Liver (tissue), 9 donors: ENCODE data around the gene SUCNR1. TPM values are rescaled to one million over a fixed set of nuclear protein-coding genes. Genes with fewer than 3 reads are reported as not detected.
A peak's percentile ranks its signal among the peaks of the same experiment; 100 is the strongest.

Experiments used
- DNase-seq: peaks from one replicate; pipeline ENCODE4 v3.0.0-alpha.2; 2017; ENCODE audit warnings: low spot score
- H3K27ac ChIP-seq, 2 donors: one replicate each; pipeline ENCODE4 v1.7.0; 2013; ENCODE audit warnings: inconsistent platforms in 2 of 2, low read length in 2 of 2, control low read depth in 1 of 2, low read depth in 1 of 2, mild to moderate bottlenecking in 1 of 2
- H3K27me3 ChIP-seq, 4 donors: one replicate each; pipeline versions ENCODE4 v1.6.1 to v1.7.0; 2013; ENCODE audit warnings: low read length in 3 of 4, inconsistent platforms in 1 of 4, mild to moderate bottlenecking in 1 of 4, moderate library complexity in 1 of 4; ENCODE audit not compliant: control insufficient read depth in 4 of 4, insufficient read depth in 4 of 4
- H3K36me3 ChIP-seq, 4 donors: one replicate each; pipeline versions ENCODE4 v1.6.1 to v1.7.0; 2013; ENCODE audit warnings: low read length in 3 of 4, mild to moderate bottlenecking in 3 of 4, low read depth in 1 of 4, moderate library complexity in 1 of 4; ENCODE audit not compliant: control insufficient read depth in 4 of 4, insufficient read depth in 3 of 4
- H3K4me1 ChIP-seq, 4 donors: one replicate each; pipeline versions ENCODE4 v1.6.1 to v1.7.0; 2013; ENCODE audit warnings: low read length in 3 of 4, mild to moderate bottlenecking in 3 of 4, moderate library complexity in 1 of 4; ENCODE audit not compliant: control insufficient read depth in 4 of 4, insufficient read depth in 4 of 4
- H3K4me3 ChIP-seq, 3 donors: one replicate each; pipeline versions ENCODE4 v1.6.1 to v1.7.0; 2013; ENCODE audit warnings: low read length in 3 of 3, control low read depth in 1 of 3, low read depth in 1 of 3, mild to moderate bottlenecking in 1 of 3
- H3K9ac ChIP-seq, 2 donors: one replicate each; pipeline ENCODE4 v1.7.0; 2013; ENCODE audit warnings: low read length in 2 of 2, mild to moderate bottlenecking in 2 of 2, moderate library complexity in 2 of 2, control low read depth in 1 of 2, low read depth in 1 of 2
- H3K9me3 ChIP-seq, 4 donors: one replicate each; pipeline versions ENCODE4 v1.6.1 to v1.7.0; 2013; ENCODE audit warnings: low read length in 3 of 4; ENCODE audit not compliant: control insufficient read depth in 4 of 4
- CTCF ChIP-seq: fragments of 150-350 bp; IDR thresholded peaks from 2 replicates; pipeline ENCODE4 v1.5.1; 2017; ENCODE audit warnings: improper control_type of control experiment, low read depth, low read length; ENCODE audit not compliant: missing input control
- EGR1 ChIP-seq, 2 donors: IDR thresholded peaks; 2 replicates each; pipeline ENCODE4 v1.6.1; 2016 to 2018; ENCODE audit warnings: antibody characterized with exemption in 2 of 2, low read depth in 2 of 2
- FOXA1 ChIP-seq: IDR thresholded peaks from 2 replicates; pipeline ENCODE4 v1.6.1; 2016; ENCODE audit warnings: antibody characterized with exemption
- FOXA2 ChIP-seq: IDR thresholded peaks from 2 replicates; pipeline ENCODE4 v1.6.1; 2016; ENCODE audit warnings: antibody characterized with exemption
- GABPA ChIP-seq, 2 donors: IDR thresholded peaks in 1 of 2; conservative IDR thresholded peaks in 1 of 2; 2 replicates each; pipeline ENCODE4 v1.6.1; 2016; ENCODE audit warnings: antibody characterized with exemption in 2 of 2, mild to moderate bottlenecking in 1 of 2, moderate library complexity in 1 of 2
- HNF4A ChIP-seq, 2 donors: conservative IDR thresholded peaks; 2 replicates each; pipeline ENCODE4 v1.6.1; 2016; ENCODE audit warnings: antibody characterized with exemption in 2 of 2, mild to moderate bottlenecking in 2 of 2
- HNF4G ChIP-seq: IDR thresholded peaks from 2 replicates; pipeline ENCODE4 v1.6.1; 2016; ENCODE audit warnings: antibody characterized with exemption
- JUND ChIP-seq, 2 donors: IDR thresholded peaks; 2 replicates each; pipeline ENCODE4 v1.6.1; 2016; ENCODE audit warnings: antibody characterized with exemption in 2 of 2
- MAX ChIP-seq: IDR thresholded peaks from 2 replicates; pipeline ENCODE4 v1.6.1; 2016; ENCODE audit warnings: antibody characterized with exemption
- NR2F2 ChIP-seq: IDR thresholded peaks from 2 replicates; pipeline ENCODE4 v1.6.1; 2016; ENCODE audit warnings: antibody characterized with exemption
- RAD21 ChIP-seq, 2 donors: IDR thresholded peaks; 2 replicates each; pipeline ENCODE4 v1.6.1; 2016; ENCODE audit warnings: antibody characterized with exemption in 2 of 2, mild to moderate bottlenecking in 2 of 2
- RXRA ChIP-seq, 2 donors: IDR thresholded peaks; 2 replicates each; pipeline ENCODE4 v1.6.1; 2017 to 2018; ENCODE audit warnings: antibody characterized with exemption in 2 of 2, mild to moderate bottlenecking in 1 of 2
- SP1 ChIP-seq: IDR thresholded peaks from 2 replicates; pipeline ENCODE4 v1.6.1; 2018; ENCODE audit warnings: antibody characterized with exemption, mild to moderate bottlenecking
- TAF1 ChIP-seq: conservative IDR thresholded peaks from 2 replicates; pipeline ENCODE4 v1.6.1; 2016; ENCODE audit warnings: antibody characterized with exemption, mild to moderate bottlenecking
- YY1 ChIP-seq: IDR thresholded peaks from 2 replicates; pipeline ENCODE4 v1.6.1; 2016; ENCODE audit warnings: antibody characterized with exemption, mild to moderate bottlenecking
- WGBS: extraction: QIAGEN DNeasy Blood & Tissue Kit; methylation state at CpG from one replicate; pipeline ENCODE4 v1.1.7; 2013; 5-methylcytosine and 5-hydroxymethylcytosine counted together
- polyA plus RNA-seq, 2 donors: library from polyadenylated mRNA; stranded (reverse) in 1 of 2; unstranded in 1 of 2; fragments of 200-250 nt in 1 of 2; fragments of >200 nt in 1 of 2; fragmentation: Nextera tagmentation in 1 of 2; extraction: Ambion mirVana in 1 of 2; gene quantifications; one replicate each; pipeline versions ENCODE4 v1.2.1 to v1.2.3, GENCODE V29; 2013 to 2015
- total RNA-seq, 2 donors: library from RNA; depleted of rRNA; stranded (reverse); fragments of >200 nt; gene quantifications; one replicate each; pipeline ENCODE4 v1.2.3, GENCODE V29; 2014
- TF ChIP-seq, protein P1 (sequence below): IDR thresholded peaks from 2 replicates; pipeline ENCODE4 v1.6.1; 2016; ENCODE audit warnings: antibody characterized with exemption, mild to moderate bottlenecking
- TF ChIP-seq, protein P2 (sequence below): IDR thresholded peaks from 2 replicates; pipeline ENCODE4 v1.6.1; 2016; ENCODE audit warnings: antibody characterized with exemption
- TF ChIP-seq, protein P3 (sequence below): IDR thresholded peaks from 2 replicates; pipeline ENCODE4 v1.6.1; 2016; ENCODE audit warnings: antibody characterized with exemption
- donor health status: healthy.
- donor health status: healthy.
- donor health status: healthy.
- donor health status: healthy.
- donor health status: healthy.

Gene SUCNR1
- total and polyA plus RNA-seq, 4 donors: 1.3 to 7.1 (median 3.5) TPM

DNA sequence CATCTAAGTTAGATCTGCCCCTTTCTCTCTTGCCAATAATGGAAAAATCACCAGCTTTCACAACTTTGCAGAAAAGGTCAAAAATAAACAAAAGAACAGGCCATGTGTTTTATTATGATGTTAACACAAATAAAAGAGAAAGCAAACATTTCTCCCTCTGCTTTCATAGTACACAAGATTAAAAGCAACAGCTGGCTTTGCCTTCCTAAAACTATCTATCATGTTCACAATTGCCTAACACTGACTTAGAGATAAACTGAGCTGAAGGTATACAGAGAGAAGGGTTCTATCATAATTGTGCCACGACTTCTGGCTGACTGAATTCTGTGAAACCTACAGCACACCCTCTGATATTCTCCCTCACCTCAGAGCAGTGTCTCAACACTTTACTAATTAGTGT is 30.2 kb upstream of the SUCNR1 start:
- DNase-seq: no peak
- WGBS: 12% methylated on average over 1 of the region's 1 CpG
- no peak overlapping the region for H3K4me3 ChIP-seq
- H3K27ac ChIP-seq: peak overlapping the region in 1 of 2 donors; percentile 18
- H3K4me1 ChIP-seq: peaks cover 3 to 22% (median 11%) of the 10 kb centered on the region in 4 donors
- no peaks in the 10 kb centered on the region for H3K36me3 ChIP-seq
- no peaks in the 10 kb centered on the region for H3K27me3 ChIP-seq
- no peaks in the 10 kb centered on the region for H3K9me3 ChIP-seq
- no peak for TF ChIP-seq NR2F2
- TF ChIP-seq, protein P1, sequence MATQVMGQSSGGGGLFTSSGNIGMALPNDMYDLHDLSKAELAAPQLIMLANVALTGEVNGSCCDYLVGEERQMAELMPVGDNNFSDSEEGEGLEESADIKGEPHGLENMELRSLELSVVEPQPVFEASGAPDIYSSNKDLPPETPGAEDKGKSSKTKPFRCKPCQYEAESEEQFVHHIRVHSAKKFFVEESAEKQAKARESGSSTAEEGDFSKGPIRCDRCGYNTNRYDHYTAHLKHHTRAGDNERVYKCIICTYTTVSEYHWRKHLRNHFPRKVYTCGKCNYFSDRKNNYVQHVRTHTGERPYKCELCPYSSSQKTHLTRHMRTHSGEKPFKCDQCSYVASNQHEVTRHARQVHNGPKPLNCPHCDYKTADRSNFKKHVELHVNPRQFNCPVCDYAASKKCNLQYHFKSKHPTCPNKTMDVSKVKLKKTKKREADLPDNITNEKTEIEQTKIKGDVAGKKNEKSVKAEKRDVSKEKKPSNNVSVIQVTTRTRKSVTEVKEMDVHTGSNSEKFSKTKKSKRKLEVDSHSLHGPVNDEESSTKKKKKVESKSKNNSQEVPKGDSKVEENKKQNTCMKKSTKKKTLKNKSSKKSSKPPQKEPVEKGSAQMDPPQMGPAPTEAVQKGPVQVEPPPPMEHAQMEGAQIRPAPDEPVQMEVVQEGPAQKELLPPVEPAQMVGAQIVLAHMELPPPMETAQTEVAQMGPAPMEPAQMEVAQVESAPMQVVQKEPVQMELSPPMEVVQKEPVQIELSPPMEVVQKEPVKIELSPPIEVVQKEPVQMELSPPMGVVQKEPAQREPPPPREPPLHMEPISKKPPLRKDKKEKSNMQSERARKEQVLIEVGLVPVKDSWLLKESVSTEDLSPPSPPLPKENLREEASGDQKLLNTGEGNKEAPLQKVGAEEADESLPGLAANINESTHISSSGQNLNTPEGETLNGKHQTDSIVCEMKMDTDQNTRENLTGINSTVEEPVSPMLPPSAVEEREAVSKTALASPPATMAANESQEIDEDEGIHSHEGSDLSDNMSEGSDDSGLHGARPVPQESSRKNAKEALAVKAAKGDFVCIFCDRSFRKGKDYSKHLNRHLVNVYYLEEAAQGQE: peak; percentile 39
- TF ChIP-seq, protein P2, sequence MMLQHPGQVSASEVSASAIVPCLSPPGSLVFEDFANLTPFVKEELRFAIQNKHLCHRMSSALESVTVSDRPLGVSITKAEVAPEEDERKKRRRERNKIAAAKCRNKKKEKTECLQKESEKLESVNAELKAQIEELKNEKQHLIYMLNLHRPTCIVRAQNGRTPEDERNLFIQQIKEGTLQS: no peak
- TF ChIP-seq, protein P3, sequence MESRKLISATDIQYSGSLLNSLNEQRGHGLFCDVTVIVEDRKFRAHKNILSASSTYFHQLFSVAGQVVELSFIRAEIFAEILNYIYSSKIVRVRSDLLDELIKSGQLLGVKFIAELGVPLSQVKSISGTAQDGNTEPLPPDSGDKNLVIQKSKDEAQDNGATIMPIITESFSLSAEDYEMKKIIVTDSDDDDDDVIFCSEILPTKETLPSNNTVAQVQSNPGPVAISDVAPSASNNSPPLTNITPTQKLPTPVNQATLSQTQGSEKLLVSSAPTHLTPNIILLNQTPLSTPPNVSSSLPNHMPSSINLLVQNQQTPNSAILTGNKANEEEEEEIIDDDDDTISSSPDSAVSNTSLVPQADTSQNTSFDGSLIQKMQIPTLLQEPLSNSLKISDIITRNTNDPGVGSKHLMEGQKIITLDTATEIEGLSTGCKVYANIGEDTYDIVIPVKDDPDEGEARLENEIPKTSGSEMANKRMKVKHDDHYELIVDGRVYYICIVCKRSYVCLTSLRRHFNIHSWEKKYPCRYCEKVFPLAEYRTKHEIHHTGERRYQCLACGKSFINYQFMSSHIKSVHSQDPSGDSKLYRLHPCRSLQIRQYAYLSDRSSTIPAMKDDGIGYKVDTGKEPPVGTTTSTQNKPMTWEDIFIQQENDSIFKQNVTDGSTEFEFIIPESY: peak; percentile 71
- peak; percentile 89 for TF ChIP-seq FOXA2
- no peak for TF ChIP-seq TAF1
- peak; percentile 72 for TF ChIP-seq SP1
- peak; percentile 81 for TF ChIP-seq MAX
- TF ChIP-seq RAD21 (IDR thresholded peaks at IDR 0.05): peak; percentile 41 to 56
- peak; percentile 50 to 68 for TF ChIP-seq JUND (IDR thresholded peaks at IDR 0.05)
- peak; percentile 47 to 76 for TF ChIP-seq HNF4A (conservative IDR thresholded peaks at IDR 0.05)
- peak; percentile 81 for TF ChIP-seq FOXA1
- no peak for TF ChIP-seq HNF4G
- TF ChIP-seq EGR1 (IDR thresholded peaks at IDR 0.05; ENCODE audit: low read depth in 2 of 2): peak in 1 of 2 donors; percentile 71
- TF ChIP-seq RXRA (IDR thresholded peaks at IDR 0.05): peak; percentile 41 to 82
- TF ChIP-seq YY1: peak; percentile 68
- H3K9ac ChIP-seq: no peak overlapping the region

GRCh38 chr3:151845306-151845905 is 28.0 kb upstream of the SUCNR1 start:
- Histone ChIP-seq H3K36me3 (no peaks in the 10 kb centered on the region), H3K9me3 (no peaks in the 10 kb centered on the region), H3K27ac (peak overlapping the region; percentile 18 to 47), H3K4me3 (no peak overlapping the region), H3K4me1 (peaks cover 3 to 18% (median 7%) of the 10 kb centered on the region in 4 donors), H3K27me3 (no peaks in the 10 kb centered on the region), H3K9ac (peak overlapping the region in 1 of 2 donors; percentile 53)
- 31% methylated on average over 3 of the region's 3 CpGs for WGBS
- DNase-seq: no peak
- TF ChIP-seq NR2F2: no peak
- TF ChIP-seq, protein P3: no peak
- TF ChIP-seq, protein P2: no peak
- TF ChIP-seq EGR1 (IDR thresholded peaks at IDR 0.05; ENCODE audit: low read depth in 2 of 2): no peak
- no peak for TF ChIP-seq FOXA1
- TF ChIP-seq GABPA (IDR thresholded peaks at IDR 0.05 in 1 of 2, conservative IDR thresholded peaks at IDR 0.05 in 1 of 2): no peak
- no peak for TF ChIP-seq CTCF
- TF ChIP-seq RAD21 (IDR thresholded peaks at IDR 0.05): no peak
